SW480 (cell line): ENCODE data around the gene FMN1.
"Not testable (repeated sequence)": the region's sequence is repeated elsewhere in the genome, so short reads cannot be mapped to it uniquely, and the experiment has no call there.

ENCODE experiments used
- DNase-seq: peaks from one replicate; pipeline ENCODE4 v3.0.0-alpha.2; 2016; ENCODE audit warnings: low spot score

The FMN1 gene

DNA sequence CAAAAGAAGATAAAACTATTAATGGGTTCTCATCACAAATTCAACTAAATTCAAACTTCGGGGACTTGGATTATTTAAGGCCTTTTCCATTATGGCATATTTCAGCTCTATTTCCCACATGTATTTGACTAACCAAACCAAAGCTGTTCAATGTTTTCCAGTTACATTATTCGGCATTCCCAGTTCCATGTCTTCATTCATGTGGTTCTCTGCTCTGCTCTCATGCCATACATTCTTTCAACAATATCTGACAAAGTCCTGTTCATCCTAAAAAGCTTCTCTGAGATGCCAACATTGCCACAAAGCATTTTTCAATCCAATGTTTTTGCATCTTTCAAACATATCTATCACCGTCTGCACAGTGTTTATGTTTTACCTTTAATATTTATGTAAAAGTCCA is 335.3 kb downstream of the FMN1 start:
- no peak for DNase-seq

- no peak for DNase-seq
These were observed 336.8 kb downstream of the FMN1 start for GRCh38 chr15:32857732-32858131.

GRCh38 chr15:32856753-32857152 is 337.8 kb downstream of the FMN1 start:
- no peak for DNase-seq

- DNase-seq: peak; percentile 53
These were observed 338.6 kb downstream of the FMN1 start for GRCh38 chr15:32855942-32856341.

GRCh38 chr15:32853592-32853991 is 340.9 kb downstream of the FMN1 start:
- no peak for DNase-seq

GRCh38 chr15:32852771-32853170 is 341.7 kb downstream of the FMN1 start:
- no peak for DNase-seq

- DNase-seq: no peak
These were observed 342.5 kb downstream of the FMN1 start for GRCh38 chr15:32852017-32852416.

DNA sequence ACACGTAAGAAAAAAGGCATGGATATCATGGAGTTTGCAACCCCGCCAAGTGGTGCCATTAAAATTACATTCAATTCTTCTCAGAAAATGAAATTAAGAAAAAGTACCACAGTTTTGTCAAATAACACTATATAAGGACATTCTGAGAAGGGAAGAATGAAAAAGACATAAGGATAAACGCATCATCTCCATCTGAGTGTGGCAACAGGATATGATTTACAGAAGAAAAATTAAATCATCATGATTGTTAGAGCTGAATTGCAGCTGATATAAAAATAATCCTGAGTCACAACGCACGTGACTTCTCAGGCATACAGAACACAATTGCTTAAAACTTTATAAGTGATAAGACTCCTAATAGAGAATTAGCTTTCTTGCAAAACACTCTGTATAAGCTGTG is 342.9 kb downstream of the FMN1 start:
- no peak for DNase-seq

- DNase-seq: no peak
These were observed 344.5 kb downstream of the FMN1 start for GRCh38 chr15:32849769-32850668.

- not testable (repeated sequence) for DNase-seq
These were observed 347.8 kb downstream of the FMN1 start for GRCh38 chr15:32846671-32847070.

GRCh38 chr15:32844118-32844711 is 350.3 kb downstream of the FMN1 start:
- DNase-seq: peak; percentile 11

- no peak for DNase-seq
These were observed 351.2 kb downstream of the FMN1 start for GRCh38 chr15:32843219-32843815.

GRCh38 chr15:32842081-32842480 is 352.4 kb downstream of the FMN1 start:
- DNase-seq: no peak

GRCh38 chr15:32840507-32841245 is 353.8 kb downstream of the FMN1 start:
- DNase-seq: no peak

DNA sequence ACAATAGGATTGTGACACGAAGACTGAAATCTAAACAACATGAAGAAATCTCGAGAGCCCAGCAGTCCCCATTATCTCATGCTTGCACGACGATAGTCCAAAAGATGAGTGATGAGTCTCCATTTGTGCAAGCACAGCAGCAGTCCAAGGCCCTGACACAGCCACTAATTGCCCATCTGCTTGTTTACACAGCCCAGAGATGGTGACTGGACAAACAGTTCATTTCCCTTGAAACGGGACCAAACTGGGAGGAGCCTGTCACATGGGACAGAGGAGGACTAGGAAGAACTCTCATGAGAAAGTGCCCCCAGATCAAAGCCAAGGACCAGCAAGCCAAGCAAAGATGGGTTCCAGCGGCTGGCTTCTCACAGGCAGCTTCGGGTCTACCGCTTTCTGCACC is 355.7 kb downstream of the FMN1 start:
- DNase-seq: no peak

DNA sequence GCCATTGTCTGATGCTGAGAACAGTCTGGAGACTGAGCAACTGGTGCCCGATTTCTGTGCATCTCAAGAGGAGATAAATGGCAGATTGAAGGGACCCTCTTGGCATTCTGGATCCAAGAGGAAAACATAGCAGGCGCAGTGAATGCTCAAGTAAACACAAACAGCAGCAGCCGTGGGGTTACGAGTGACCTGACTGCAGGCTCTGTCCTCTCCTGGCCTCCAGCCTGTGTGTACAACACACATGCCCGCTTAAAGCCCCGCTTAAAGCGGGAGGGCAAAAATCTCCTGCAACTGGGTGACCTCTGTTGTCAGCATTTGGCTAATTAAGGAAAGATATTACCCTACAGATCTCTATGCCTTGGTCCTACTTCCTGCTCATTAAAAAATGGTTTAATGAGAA is 356.2 kb downstream of the FMN1 start:
- no peak for DNase-seq

- no peak for DNase-seq
These were observed 356.6 kb downstream of the FMN1 start for GRCh38 chr15:32837935-32838334.

DNA sequence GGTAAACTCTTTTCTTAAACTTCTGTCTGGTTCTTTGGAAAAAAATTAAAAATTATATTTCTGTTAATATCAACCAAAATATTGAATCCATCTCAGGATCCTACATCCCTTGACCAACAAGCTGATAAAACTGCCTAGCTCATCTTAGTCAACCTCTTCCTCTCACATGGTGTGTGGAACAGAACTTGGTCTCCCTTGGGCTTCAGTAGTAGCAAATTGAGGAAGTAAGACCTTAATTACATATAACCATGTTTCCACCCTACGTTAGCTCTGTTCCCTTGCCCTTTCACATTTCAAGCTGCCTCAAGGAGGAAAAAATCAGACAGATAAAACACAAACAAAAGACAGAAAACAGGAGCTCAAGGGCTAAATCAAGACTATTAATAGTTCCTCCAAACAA is 360.4 kb downstream of the FMN1 start:
- no peak for DNase-seq

- no peak for DNase-seq
These were observed 361.1 kb downstream of the FMN1 start for GRCh38 chr15:32833379-32833821.

DNA sequence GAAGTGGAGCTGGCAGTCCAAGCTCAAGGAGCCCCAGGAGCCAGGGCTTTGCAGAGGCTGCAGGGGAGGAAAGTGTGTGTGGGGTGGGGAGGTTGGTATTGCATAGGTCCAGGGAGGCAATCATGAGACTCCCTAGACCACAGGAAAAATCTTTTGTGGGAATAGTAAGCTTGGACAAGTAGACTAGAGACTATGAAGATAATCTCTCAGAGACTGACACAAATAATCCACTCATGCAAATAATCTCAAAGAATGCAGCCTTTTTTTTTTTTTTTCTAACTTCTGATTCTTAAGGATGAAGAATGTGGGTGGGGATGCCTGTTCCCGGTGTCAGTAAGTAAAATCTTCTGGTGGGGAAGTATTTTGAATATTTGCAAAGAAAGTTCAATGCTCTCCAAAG is 363.0 kb downstream of the FMN1 start:
- no peak for DNase-seq

DNA sequence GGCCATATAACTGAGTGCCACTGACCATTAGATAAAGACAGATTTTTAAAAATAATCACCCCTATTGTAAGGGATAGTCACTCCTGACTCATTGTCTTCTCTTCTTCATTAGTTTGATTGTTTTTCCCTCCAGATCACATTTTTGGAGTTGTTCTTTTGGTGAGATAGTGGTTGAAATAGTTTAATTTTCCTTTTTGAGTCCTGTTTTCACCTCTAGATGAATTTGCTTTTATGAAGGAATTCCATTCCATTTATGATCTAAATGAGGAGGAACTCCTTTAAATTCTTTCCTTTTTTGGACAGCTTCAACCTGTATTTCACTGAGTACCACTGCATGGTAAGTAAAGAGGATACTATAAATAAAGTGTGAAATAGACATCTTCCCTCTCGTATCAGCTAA is 364.3 kb downstream of the FMN1 start:
- no peak for DNase-seq

DNA sequence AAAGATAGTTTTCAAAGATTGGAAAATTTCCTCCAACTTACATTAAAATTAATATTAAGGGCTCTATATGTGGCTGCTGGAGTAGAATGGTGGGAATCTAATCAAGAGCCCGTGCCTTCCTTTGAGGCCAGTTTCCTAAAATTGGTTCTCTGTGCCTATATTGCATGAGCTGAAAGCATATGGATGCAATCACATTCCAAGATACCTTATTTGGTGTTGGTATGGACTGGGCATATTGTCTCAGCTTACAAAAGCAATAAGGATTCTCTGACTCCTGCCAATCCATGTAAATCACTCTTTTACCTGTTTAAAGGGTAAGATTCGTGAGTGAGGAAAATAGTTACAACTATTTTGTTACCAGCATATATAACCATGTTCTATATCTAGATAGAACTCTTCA is 365.1 kb downstream of the FMN1 start:
- no peak for DNase-seq
